PC-3 (cell line): Measurements from ENCODE around the gene ADAMTS19. TPM values are rescaled to one million over a fixed set of nuclear protein-coding genes. Genes with fewer than 3 reads are reported as not detected.

Experiments
- ATAC-seq: fragments of 200-7000 bp; cut with Tn5 transposase; 2 replicates; pipeline ENCODE4 v1.9.1; 2020; ENCODE audit warnings: mild to moderate bottlenecking, moderate library complexity
- BruUV-seq: library from RNA; stranded (reverse); fragments of 400-500 nt; replicated peaks from 2 replicates; lab custom pipeline; 2021; lab: Mats Ljungman, UMichigan
- CTCF ChIA-PET: fragments of 300-600 bp; sonication (Branson Sonifier 250); formaldehyde crosslinking; loops from one replicate; lab custom pipeline; 2022; ENCODE audit warnings: antibody characterized with exemption; lab: Charles Lee
- POLR2A ChIA-PET: fragments of 300-600 bp; sonication (Branson Sonifier 250); formaldehyde crosslinking; loops from one replicate; lab custom pipeline; 2022; ENCODE audit warnings: antibody characterized with exemption; ENCODE audit not compliant: unreplicated experiment; lab: Charles Lee
- DNase-seq: peaks from one replicate; pipeline ENCODE4 v3.0.0-alpha.2; 2015
- H2AFZ ChIP-seq: fragments of 300-600 bp; sonication (generic); 2 replicates; pipeline ENCODE4 v1.6.0; 2016; ENCODE audit warnings: antibody characterized with exemption, low read length
- H3F3A ChIP-seq: fragments of 300-600 bp; sonication (generic); one replicate; pipeline ENCODE4 v1.6.0; 2017; ENCODE audit warnings: antibody characterized with exemption, low read length, control low read depth, mild to moderate bottlenecking; ENCODE audit not compliant: unreplicated experiment
- H3K27ac ChIP-seq: fragments of 300-600 bp; sonication (generic); 2 replicates; pipeline ENCODE4 v1.5.1; 2016; ENCODE audit warnings: mild to moderate bottlenecking, low read length
- H3K27me3 ChIP-seq: fragments of 300-600 bp; sonication (generic); 2 replicates; pipeline ENCODE4 v1.6.1; 2016; ENCODE audit warnings: low read length, mixed read lengths
- H3K36me3 ChIP-seq: fragments of 300-600 bp; sonication (generic); 2 replicates; pipeline ENCODE4 v1.6.1; 2016; ENCODE audit warnings: low read depth, mixed run types, low read length, mixed read lengths
- H3K4me1 ChIP-seq: fragments of 300-600 bp; sonication (generic); 2 replicates; pipeline ENCODE4 v1.5.1; 2016; ENCODE audit warnings: low read length; ENCODE audit not compliant: insufficient read depth
- H3K4me2 ChIP-seq: fragments of 300-600 bp; sonication (generic); 2 replicates; pipeline ENCODE4 v1.6.0; 2016; ENCODE audit warnings: low read length
- H3K4me3 ChIP-seq: fragments of 300-600 bp; sonication (generic); 2 replicates; pipeline ENCODE4 v1.5.1; 2016; ENCODE audit warnings: mild to moderate bottlenecking, low read length, mixed read lengths
- H3K79me2 ChIP-seq: fragments of 300-600 bp; sonication (generic); 2 replicates; pipeline ENCODE4 v1.6.1; 2017; ENCODE audit warnings: low read length, mixed read lengths
- H3K9ac ChIP-seq: fragments of 300-600 bp; sonication (generic); 2 replicates; pipeline ENCODE4 v1.6.0; 2016; ENCODE audit warnings: mild to moderate bottlenecking, low read length
- H3K9me2 ChIP-seq: fragments of 300-600 bp; sonication (generic); replicated peaks from 2 replicates; pipeline ENCODE4 v1.6.1; 2016; ENCODE audit warnings: mixed run types, low read length, mixed read lengths
- H3K9me3 ChIP-seq: fragments of 300-600 bp; sonication (generic); 2 replicates; pipeline ENCODE4 v1.6.1; 2016; ENCODE audit warnings: low read length, mixed read lengths
- H4K20me1 ChIP-seq: fragments of 300-600 bp; sonication (generic); 2 replicates; pipeline ENCODE4 v1.6.1; 2016; ENCODE audit warnings: low read length, mixed read lengths
- CTCF ChIP-seq: fragments of 300-600 bp; sonication (generic); conservative IDR thresholded peaks from 2 replicates; pipeline ENCODE4 v1.5.1; 2017; ENCODE audit warnings: antibody characterized with exemption, low read depth, mild to moderate bottlenecking, low read length
- EZH2 ChIP-seq: fragments of 300-600 bp; sonication (generic); IDR thresholded peaks from one replicate; pipeline ENCODE4 v1.6.1; 2017; ENCODE audit warnings: antibody characterized with exemption, mild to moderate bottlenecking, low read length; ENCODE audit not compliant: unreplicated experiment
- EZH2phosphoT487 ChIP-seq: fragments of 300-600 bp; sonication (generic); IDR thresholded peaks from 2 replicates; pipeline ENCODE4 v1.6.1; 2018; ENCODE audit warnings: mild to moderate bottlenecking, antibody characterized with exemption, low read length, borderline replicate concordance
- intact Hi-C: fragments of 100-400 bp; cut with micrococcal nuclease; formaldehyde crosslinking; loops from 2 replicates; pipeline ENCODE4 v1.9.0; 2023
- total RNA-seq: library from RNA; depleted of rRNA; stranded (reverse); fragments of >200 nt; gene quantifications from 2 replicates; pipeline ENCODE4 v1.2.3, GENCODE V29; 2014

ADAMTS19 gene
- total RNA-seq, 1 experiment from 2014 or later, result not detected

GRCh38 chr5:129653442-129653841 lies 193.3 kb downstream of the ADAMTS19 start:
- no peaks in the 10 kb centered on the region for H3K36me3 ChIP-seq
- no peak overlapping the region for H3K4me3 ChIP-seq
- TF ChIP-seq EZH2phosphoT487, result no peak
- TF ChIP-seq EZH2, result no peak
- TF ChIP-seq CTCF, result no peak
- no peak overlapping the region for H2AFZ ChIP-seq
- no peaks in the 10 kb centered on the region for H3F3A ChIP-seq
- no peaks in the 10 kb centered on the region for H3K9me3 ChIP-seq
- intact Hi-C loops, result no loop called here
- H3K27ac ChIP-seq, result no peak overlapping the region
- H3K79me2 ChIP-seq, result no peaks in the 10 kb centered on the region
- no peaks in the 10 kb centered on the region for H3K9me2 ChIP-seq
- no peaks in the 10 kb centered on the region for H3K27me3 ChIP-seq
- H3K4me1 ChIP-seq, result no peaks in the 10 kb centered on the region
- ATAC-seq (no peak), DNase-seq (no peak)
- no peak overlapping the region for H3K9ac ChIP-seq
- H4K20me1 ChIP-seq, result no peaks in the 10 kb centered on the region
- BruUV-seq, result no TSS peak
- ChIA-PET POLR2A (no interaction called here), CTCF (interaction anchor here (0.9 kb wide), 1 partner anchor 11 kb away, joined by 3 read pairs; no protein-coding TSS in a partner anchor)
- no peak overlapping the region for H3K4me2 ChIP-seq

- DNase-seq, result no peak
- no peak for TF ChIP-seq EZH2
- TF ChIP-seq EZH2phosphoT487, result no peak
- TF ChIP-seq CTCF, result no peak
- Histone ChIP-seq H3K9me3 (no peaks in the 10 kb centered on the region), H3K4me2 (no peak overlapping the region), H3K79me2 (no peaks in the 10 kb centered on the region), H3K9me2 (no peaks in the 10 kb centered on the region), H3K9ac (no peak overlapping the region), H3K4me3 (no peak overlapping the region), H3K36me3 (no peaks in the 10 kb centered on the region), H2AFZ (no peak overlapping the region), H3F3A (no peaks in the 10 kb centered on the region), H4K20me1 (no peaks in the 10 kb centered on the region), H3K27me3 (no peaks in the 10 kb centered on the region), H3K27ac (no peak overlapping the region), H3K4me1 (no peaks in the 10 kb centered on the region)
- no peak for ATAC-seq
- CTCF ChIA-PET, result no interaction called here
- intact Hi-C loops, result no loop called here
- POLR2A ChIA-PET, result no interaction called here
- no TSS peak for BruUV-seq
Observed at GRCh38 chr5:129656952-129657351, 196.9 kb downstream of the ADAMTS19 start.

GRCh38 chr5:129658801-129659200 lies 198.7 kb downstream of the ADAMTS19 start:
- Histone ChIP-seq H3K9ac (no peak overlapping the region), H4K20me1 (no peaks in the 10 kb centered on the region), H3K36me3 (no peaks in the 10 kb centered on the region), H3K4me2 (no peak overlapping the region), H3K9me2 (no peaks in the 10 kb centered on the region), H2AFZ (no peak overlapping the region), H3K27me3 (no peaks in the 10 kb centered on the region), H3K27ac (no peak overlapping the region), H3K79me2 (no peaks in the 10 kb centered on the region), H3K9me3 (no peaks in the 10 kb centered on the region), H3K4me1 (no peaks in the 10 kb centered on the region), H3K4me3 (no peak overlapping the region), H3F3A (no peaks in the 10 kb centered on the region)
- no peak for TF ChIP-seq EZH2
- TF ChIP-seq CTCF, result no peak
- TF ChIP-seq EZH2phosphoT487, result no peak
- DNase-seq (no peak), ATAC-seq (no peak)
- ChIA-PET CTCF (no interaction called here), POLR2A (no interaction called here)
- BruUV-seq, result no TSS peak
- intact Hi-C loops, result no loop called here
